ENCODE measurements around the gene PRSS1.
A peak's percentile ranks its signal among the peaks of the same experiment; 100 is the strongest.
"Not testable (repeated sequence)": the region's sequence is repeated elsewhere in the genome, so short reads cannot be mapped to it uniquely, and the experiment has no call there.

Gene PRSS1
- long read RNA-seq: 0 reads

DNA sequence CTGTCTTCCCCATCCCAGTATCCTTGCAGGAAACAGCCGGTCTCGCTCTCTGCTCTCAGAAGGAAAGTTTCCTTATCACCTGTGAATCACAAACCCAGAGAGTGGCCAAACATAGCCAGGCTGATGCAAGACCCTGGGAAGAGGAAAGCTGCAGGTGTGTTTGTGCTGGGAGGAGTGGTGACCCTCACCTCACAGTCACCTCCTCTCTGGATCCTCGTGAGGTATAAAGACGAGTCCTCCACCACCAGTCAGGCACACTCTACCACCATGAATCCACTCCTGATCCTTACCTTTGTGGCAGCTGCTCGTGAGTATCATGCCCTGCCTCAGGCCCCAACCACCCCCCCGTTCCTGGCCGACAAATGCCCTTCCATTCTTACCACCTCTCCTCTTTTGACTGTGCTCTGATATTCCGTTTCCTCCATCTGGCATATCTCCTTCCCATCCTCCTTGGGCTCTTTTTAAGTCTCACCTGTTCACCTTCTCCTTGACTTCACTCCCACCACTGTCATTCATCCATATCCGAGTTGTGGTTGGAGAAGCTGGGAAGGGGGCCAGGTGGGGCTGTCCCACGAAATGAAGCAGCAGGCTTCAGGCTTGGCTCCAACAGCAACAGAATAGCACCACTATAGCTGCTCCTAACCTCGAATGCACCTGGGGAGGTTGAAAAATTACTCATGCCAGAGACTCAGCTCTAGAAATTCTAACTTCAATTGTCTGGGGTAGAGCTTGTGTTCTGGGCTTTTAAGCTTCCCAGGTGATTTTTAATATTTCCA is at the start of gene PRSS1:
TSS of gene PRSS1 (plus strand) at position 255 of the 776 bp plus-strand sequence. CDS start at position 268, 13 bp downstream.
- Histone ChIP-seq H3K27me3 (ENCODE audit: insufficient read depth, poor library complexity, severe bottlenecking) (no peaks in the 10 kb centered on the region), H3K27ac (replicated peaks) (no peak within 1 kb of the TSS), H3K4me3 (replicated peaks; ENCODE audit: insufficient read depth, low read length) (no peak within 1 kb of the TSS)
- DNase-seq (ENCODE audit: low read depth in 1 of 2, low spot score in 1 of 2): no peak
- TF ChIP-seq SPI1 (IDR thresholded peaks at IDR 0.05; ENCODE audit: borderline replicate concordance, low read depth) (no peak), POLR2AphosphoS5 (IDR thresholded peaks at IDR 0.05; ENCODE audit: low read depth) (no peak), GABPA (IDR thresholded peaks at IDR 0.05; ENCODE audit: low read depth) (no peak)
- TF ChIP-seq, protein P1, sequence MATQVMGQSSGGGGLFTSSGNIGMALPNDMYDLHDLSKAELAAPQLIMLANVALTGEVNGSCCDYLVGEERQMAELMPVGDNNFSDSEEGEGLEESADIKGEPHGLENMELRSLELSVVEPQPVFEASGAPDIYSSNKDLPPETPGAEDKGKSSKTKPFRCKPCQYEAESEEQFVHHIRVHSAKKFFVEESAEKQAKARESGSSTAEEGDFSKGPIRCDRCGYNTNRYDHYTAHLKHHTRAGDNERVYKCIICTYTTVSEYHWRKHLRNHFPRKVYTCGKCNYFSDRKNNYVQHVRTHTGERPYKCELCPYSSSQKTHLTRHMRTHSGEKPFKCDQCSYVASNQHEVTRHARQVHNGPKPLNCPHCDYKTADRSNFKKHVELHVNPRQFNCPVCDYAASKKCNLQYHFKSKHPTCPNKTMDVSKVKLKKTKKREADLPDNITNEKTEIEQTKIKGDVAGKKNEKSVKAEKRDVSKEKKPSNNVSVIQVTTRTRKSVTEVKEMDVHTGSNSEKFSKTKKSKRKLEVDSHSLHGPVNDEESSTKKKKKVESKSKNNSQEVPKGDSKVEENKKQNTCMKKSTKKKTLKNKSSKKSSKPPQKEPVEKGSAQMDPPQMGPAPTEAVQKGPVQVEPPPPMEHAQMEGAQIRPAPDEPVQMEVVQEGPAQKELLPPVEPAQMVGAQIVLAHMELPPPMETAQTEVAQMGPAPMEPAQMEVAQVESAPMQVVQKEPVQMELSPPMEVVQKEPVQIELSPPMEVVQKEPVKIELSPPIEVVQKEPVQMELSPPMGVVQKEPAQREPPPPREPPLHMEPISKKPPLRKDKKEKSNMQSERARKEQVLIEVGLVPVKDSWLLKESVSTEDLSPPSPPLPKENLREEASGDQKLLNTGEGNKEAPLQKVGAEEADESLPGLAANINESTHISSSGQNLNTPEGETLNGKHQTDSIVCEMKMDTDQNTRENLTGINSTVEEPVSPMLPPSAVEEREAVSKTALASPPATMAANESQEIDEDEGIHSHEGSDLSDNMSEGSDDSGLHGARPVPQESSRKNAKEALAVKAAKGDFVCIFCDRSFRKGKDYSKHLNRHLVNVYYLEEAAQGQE (IDR thresholded peaks at IDR 0.05; ENCODE audit: insufficient replicate concordance, low read depth): no peak
- TF ChIP-seq, protein P2, sequence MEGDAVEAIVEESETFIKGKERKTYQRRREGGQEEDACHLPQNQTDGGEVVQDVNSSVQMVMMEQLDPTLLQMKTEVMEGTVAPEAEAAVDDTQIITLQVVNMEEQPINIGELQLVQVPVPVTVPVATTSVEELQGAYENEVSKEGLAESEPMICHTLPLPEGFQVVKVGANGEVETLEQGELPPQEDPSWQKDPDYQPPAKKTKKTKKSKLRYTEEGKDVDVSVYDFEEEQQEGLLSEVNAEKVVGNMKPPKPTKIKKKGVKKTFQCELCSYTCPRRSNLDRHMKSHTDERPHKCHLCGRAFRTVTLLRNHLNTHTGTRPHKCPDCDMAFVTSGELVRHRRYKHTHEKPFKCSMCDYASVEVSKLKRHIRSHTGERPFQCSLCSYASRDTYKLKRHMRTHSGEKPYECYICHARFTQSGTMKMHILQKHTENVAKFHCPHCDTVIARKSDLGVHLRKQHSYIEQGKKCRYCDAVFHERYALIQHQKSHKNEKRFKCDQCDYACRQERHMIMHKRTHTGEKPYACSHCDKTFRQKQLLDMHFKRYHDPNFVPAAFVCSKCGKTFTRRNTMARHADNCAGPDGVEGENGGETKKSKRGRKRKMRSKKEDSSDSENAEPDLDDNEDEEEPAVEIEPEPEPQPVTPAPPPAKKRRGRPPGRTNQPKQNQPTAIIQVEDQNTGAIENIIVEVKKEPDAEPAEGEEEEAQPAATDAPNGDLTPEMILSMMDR (IDR thresholded peaks at IDR 0.05; ENCODE audit: insufficient read depth, low read length): no peak

DNA sequence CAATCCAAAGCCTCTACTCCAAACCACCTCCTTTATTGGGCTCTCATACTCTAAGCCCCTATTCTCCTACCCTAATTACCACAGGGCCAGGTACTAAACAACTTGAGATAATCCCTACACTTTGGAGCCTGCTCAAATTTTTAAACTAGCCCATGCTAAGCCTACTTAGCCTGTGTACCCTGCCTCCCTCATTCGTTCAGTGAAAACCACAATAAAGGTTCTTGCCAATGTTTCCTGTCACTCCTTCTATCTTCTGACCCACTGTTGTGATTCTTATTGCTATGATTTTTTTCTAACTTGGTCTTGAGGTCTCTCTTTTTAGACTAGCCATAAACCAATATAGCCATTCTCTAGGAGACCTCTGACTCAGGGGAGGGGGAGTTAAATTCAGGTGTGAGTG is 48.3 kb upstream of the PRSS1 start:
- not testable (repeated sequence) for H3K27me3 ChIP-seq (ENCODE audit: insufficient read depth, poor library complexity, severe bottlenecking); H3K27ac ChIP-seq (replicated peaks); DNase-seq (ENCODE audit: low read depth in 1 of 2, low spot score in 1 of 2); H3K4me3 ChIP-seq (replicated peaks; ENCODE audit: insufficient read depth, low read length)

DNA sequence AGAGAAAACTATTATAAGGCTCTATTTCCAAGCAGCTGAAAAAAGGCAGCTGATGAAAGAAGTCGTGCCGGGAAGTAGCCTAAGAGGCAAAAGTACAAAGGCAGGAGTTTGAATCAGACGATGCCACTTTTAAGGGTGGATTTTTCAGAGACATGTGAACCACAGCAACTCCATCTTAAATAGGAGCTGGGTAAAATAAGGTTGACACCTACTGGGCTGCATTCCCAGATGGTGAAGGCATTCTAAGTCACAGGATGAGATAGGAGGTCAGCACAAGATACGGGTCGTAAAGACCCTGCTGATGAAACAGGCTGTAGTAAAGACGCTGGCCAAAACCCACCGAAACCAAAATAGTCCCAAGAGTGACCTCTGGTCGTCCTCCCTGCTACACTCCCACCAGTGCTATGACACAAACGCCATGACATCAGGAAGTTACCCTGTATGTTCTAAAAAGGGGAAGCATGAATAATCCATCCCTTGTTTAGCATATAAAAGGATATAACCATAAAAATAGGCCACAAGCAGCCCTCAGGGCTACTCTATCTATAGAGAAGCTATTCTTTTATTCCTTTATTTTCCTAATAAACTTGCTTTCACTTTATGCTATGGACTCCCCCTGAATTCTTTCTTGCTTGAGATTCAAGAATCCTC is 45.5 kb upstream of the PRSS1 start:
- H3K4me3 ChIP-seq (replicated peaks; ENCODE audit: insufficient read depth, low read length): no peak overlapping the region
- TF ChIP-seq GABPA (IDR thresholded peaks at IDR 0.05; ENCODE audit: low read depth) (no peak), POLR2AphosphoS5 (IDR thresholded peaks at IDR 0.05; ENCODE audit: low read depth) (no peak), SPI1 (IDR thresholded peaks at IDR 0.05; ENCODE audit: borderline replicate concordance, low read depth) (no peak)
- TF ChIP-seq, protein P2 (IDR thresholded peaks at IDR 0.05; ENCODE audit: insufficient read depth, low read length): no peak
- TF ChIP-seq, protein P1 (IDR thresholded peaks at IDR 0.05; ENCODE audit: insufficient replicate concordance, low read depth): no peak
- no peak overlapping the region; the same call in 1 of the 2 replicates for H3K27ac ChIP-seq (replicated peaks)
- H3K27me3 ChIP-seq (ENCODE audit: insufficient read depth, poor library complexity, severe bottlenecking): no peaks in the 10 kb centered on the region
- peak in 1 of 2 experiments; percentile 18 for DNase-seq (ENCODE audit: low read depth in 1 of 2, low spot score in 1 of 2)

DNA sequence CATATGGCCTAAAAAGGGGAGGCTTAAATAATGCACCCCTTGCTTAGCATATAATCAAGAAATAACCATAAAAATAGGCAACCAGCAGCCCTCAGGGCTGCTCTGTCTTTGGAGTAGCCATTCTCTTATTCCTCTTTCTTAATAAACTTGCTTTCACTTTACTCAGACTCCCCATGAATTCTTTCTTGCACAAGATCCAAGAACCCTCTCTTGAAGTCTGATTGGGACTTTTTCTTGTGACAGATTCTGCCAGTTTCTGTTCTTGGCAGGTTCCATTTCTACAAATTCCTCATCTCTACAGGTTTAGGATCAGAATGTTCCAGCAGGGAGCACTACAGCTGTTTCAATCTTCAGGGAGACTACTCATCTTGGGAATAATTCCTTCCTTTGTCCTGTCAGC is 40.5 kb upstream of the PRSS1 start:
- not testable (repeated sequence) for H3K27me3 ChIP-seq (ENCODE audit: insufficient read depth, poor library complexity, severe bottlenecking); DNase-seq (ENCODE audit: low read depth in 1 of 2, low spot score in 1 of 2); H3K4me3 ChIP-seq (replicated peaks; ENCODE audit: insufficient read depth, low read length); H3K27ac ChIP-seq (replicated peaks)

Measured in HL-60 (cell line).